HepG2 (cell line): Measurements from ENCODE around the gene CKLF. TPM values are rescaled to one million over a fixed set of nuclear protein-coding genes. Genes with fewer than 3 reads are reported as not detected.

Experiments
- AKAP8 ChIP-seq: sonication (generic); formaldehyde crosslinking; IDR thresholded peaks from 2 replicates; pipeline ENCODE4 v1.5.1; 2020; ENCODE audit warnings: mild to moderate bottlenecking, missing genetic modification reagents
- BCL6 ChIP-seq: IDR thresholded peaks from 2 replicates; pipeline ENCODE4 v1.6.1; 2016; ENCODE audit warnings: missing genetic modification reagents, missing compliant biosample characterization
- EED ChIP-seq: sonication (generic); formaldehyde crosslinking; IDR thresholded peaks from 2 replicates; pipeline ENCODE4 v1.5.0; 2020; ENCODE audit warnings: mild to moderate bottlenecking, missing genetic modification reagents
- FOSL2 ChIP-seq: sonication (generic); formaldehyde crosslinking; IDR thresholded peaks from 2 replicates; pipeline ENCODE4 v1.4.0; 2020; ENCODE audit warnings: missing genetic modification reagents
- HNRNPK ChIP-seq: fragments of 200-400 bp; formaldehyde crosslinking; IDR thresholded peaks from 2 replicates; pipeline ENCODE4 v1.6.1; 2018; ENCODE audit warnings: low read length, low read depth, moderate library complexity, mild to moderate bottlenecking; ENCODE audit not compliant: poor library complexity, severe bottlenecking
- NR2F2 ChIP-seq: IDR thresholded peaks from 2 replicates; pipeline ENCODE4 v1.6.1; 2012; ENCODE audit warnings: low read depth, inconsistent platforms, borderline replicate concordance
- NRL ChIP-seq: sonication (generic); formaldehyde crosslinking; IDR thresholded peaks from 2 replicates; pipeline ENCODE4 v1.5.0; 2020; ENCODE audit warnings: missing genetic modification reagents, mild to moderate bottlenecking, moderate library complexity, borderline replicate concordance
- POGK ChIP-seq: sonication (generic); formaldehyde crosslinking; conservative IDR thresholded peaks from 2 replicates; pipeline ENCODE4 v1.8.0; 2022; ENCODE audit warnings: mild to moderate bottlenecking, moderate library complexity, missing genetic modification reagents
- PRDM10 ChIP-seq: sonication (generic); formaldehyde crosslinking; IDR thresholded peaks from 2 replicates; pipeline ENCODE4 v1.4.0; 2020; ENCODE audit warnings: low read depth, missing genetic modification reagents
- RORA ChIP-seq: sonication (generic); formaldehyde crosslinking; IDR thresholded peaks from 2 replicates; pipeline ENCODE4 v1.5.0; 2020; ENCODE audit warnings: mild to moderate bottlenecking, missing genetic modification reagents, moderate library complexity
- STAG1 ChIP-seq: sonication (generic); formaldehyde crosslinking; IDR thresholded peaks from 2 replicates; pipeline ENCODE4 v1.4.0; 2020; ENCODE audit warnings: missing genetic modification reagents
- TOPORS ChIP-seq: sonication (generic); formaldehyde crosslinking; IDR thresholded peaks from 2 replicates; pipeline ENCODE4 v1.8.0; 2023; ENCODE audit warnings: mild to moderate bottlenecking, missing genetic modification reagents
- ZFX ChIP-seq: sonication (generic); formaldehyde crosslinking; IDR thresholded peaks from 2 replicates; pipeline ENCODE4 v1.4.0; 2020; ENCODE audit warnings: mild to moderate bottlenecking, low read depth, missing genetic modification reagents, moderate library complexity
- ZNF296 ChIP-seq: sonication (generic); formaldehyde crosslinking; conservative IDR thresholded peaks from 2 replicates; pipeline ENCODE4 v1.5.0; 2020; ENCODE audit warnings: mild to moderate bottlenecking, missing genetic modification reagents
- ZNF503 ChIP-seq: sonication (generic); formaldehyde crosslinking; IDR thresholded peaks from 2 replicates; pipeline ENCODE4 v1.4.0; 2020; ENCODE audit warnings: missing genetic modification reagents
- ZNF816 ChIP-seq: sonication (generic); formaldehyde crosslinking; IDR thresholded peaks from 2 replicates; pipeline ENCODE4 v1.8.0; 2022; ENCODE audit warnings: missing genetic modification reagents, mild to moderate bottlenecking, borderline replicate concordance
- polyA plus RNA-seq, 8 experiments: library from polyadenylated mRNA; depleted of rRNA in 3 of 8; stranded (reverse) in 7 of 8; unstranded in 1 of 8; fragments of >200 nt; fragmentation: Illumina TruSeq in 4 of 8; extraction: Trizol in 4 of 8; gene quantifications; 2 replicates each; pipeline versions ENCODE4 v1.2.1 to v1.2.3, GENCODE V29; 2011 to 2016; ENCODE audit warnings: low read depth in 4 of 8, missing spikeins in 1 of 8, mixed read lengths in 1 of 8; ENCODE audit not compliant: insufficient read depth in 1 of 8
- total RNA-seq, 5 experiments: library from RNA; depleted of rRNA; stranded (reverse); fragments of >200 nt; fragmentation: Illumina TruSeq; extraction: Trizol; gene quantifications; 2 replicates each; pipeline ENCODE4 v1.2.3, GENCODE V29; 2016; ENCODE audit warnings: low read depth in 1 of 5
- TF ChIP-seq, protein P1 (sequence below): sonication (generic); formaldehyde crosslinking; IDR thresholded peaks from 2 replicates; pipeline ENCODE4; 2020; ENCODE audit warnings: missing genetic modification reagents, mild to moderate bottlenecking, borderline replicate concordance

CKLF gene
- total and polyA plus RNA-seq, 2 of the 13 experiments (the other 11 are each of a cell fraction or from before 2014, with no cell fraction given) = 120 to 167 TPM

DNA sequence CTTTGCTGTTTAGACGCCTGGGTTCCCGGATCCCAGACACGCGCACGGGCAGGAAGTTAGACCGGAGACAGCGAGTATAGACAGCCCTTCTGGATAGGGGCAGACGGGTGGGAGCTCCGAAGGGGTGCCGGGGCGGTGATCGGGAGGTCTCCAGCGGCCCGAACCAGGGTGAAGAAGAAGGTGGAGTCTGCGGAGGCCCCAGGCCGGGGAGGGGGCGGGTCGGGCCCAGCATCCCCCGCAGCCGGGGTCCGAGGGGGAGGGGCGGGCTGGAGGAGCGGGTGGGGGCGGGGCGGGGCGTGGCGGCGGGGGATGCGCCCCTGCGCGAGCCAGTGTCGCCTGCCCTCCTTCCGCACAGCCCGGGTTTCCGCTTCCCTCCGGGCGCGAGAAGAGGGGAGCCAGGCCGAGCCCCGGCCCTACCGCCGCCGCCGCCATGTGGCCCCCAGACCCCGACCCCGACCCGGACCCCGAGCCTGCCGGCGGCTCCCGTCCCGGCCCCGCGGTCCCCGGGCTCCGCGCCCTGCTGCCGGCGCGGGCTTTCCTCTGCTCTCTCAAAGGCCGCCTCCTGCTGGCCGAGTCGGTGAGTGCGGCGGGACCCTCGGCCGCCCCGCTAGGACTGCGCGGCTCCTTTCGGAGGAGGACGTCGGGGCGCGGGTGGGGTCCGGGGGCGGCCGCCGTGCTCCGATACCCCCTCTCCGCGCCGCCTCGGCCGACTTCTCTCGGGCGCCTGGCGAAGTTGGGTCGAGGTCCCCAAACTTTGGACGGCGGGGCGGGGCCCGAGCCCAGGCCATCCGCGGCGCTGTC is 52.2 kb downstream of the CKLF start, which contains the start of gene CMTM3 (continued):
- 0 out of 2 replicates have a peak, but pooled peaks have one; percentile 1 for TF ChIP-seq POGK (CRISPR knock-in tag)
- no peak for TF ChIP-seq RORA (CRISPR knock-in tag)
- peak; percentile 32 for TF ChIP-seq HNRNPK
- TF ChIP-seq ZFX (CRISPR knock-in tag) = peak; percentile 61
- TF ChIP-seq, protein P1, sequence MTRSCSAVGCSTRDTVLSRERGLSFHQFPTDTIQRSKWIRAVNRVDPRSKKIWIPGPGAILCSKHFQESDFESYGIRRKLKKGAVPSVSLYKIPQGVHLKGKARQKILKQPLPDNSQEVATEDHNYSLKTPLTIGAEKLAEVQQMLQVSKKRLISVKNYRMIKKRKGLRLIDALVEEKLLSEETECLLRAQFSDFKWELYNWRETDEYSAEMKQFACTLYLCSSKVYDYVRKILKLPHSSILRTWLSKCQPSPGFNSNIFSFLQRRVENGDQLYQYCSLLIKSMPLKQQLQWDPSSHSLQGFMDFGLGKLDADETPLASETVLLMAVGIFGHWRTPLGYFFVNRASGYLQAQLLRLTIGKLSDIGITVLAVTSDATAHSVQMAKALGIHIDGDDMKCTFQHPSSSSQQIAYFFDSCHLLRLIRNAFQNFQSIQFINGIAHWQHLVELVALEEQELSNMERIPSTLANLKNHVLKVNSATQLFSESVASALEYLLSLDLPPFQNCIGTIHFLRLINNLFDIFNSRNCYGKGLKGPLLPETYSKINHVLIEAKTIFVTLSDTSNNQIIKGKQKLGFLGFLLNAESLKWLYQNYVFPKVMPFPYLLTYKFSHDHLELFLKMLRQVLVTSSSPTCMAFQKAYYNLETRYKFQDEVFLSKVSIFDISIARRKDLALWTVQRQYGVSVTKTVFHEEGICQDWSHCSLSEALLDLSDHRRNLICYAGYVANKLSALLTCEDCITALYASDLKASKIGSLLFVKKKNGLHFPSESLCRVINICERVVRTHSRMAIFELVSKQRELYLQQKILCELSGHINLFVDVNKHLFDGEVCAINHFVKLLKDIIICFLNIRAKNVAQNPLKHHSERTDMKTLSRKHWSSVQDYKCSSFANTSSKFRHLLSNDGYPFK (CRISPR knock-in tag) = 0 out of 2 replicates have a peak, but pooled peaks have one; percentile 6
- 0 out of 2 replicates have a peak, but pooled peaks have one; percentile 15 for TF ChIP-seq AKAP8
- TF ChIP-seq PRDM10 (CRISPR knock-in tag) = 0 out of 2 replicates have a peak, but pooled peaks have one; percentile 17
- TF ChIP-seq EED (CRISPR knock-in tag) = 0 out of 2 replicates have a peak, but pooled peaks have one; percentile 5
- peak; percentile 36; the same call in 1 of the 2 replicates for TF ChIP-seq BCL6
- no peak for TF ChIP-seq ZNF296 (CRISPR knock-in tag)
- TF ChIP-seq NRL (CRISPR knock-in tag) = 0 out of 2 replicates have a peak, but pooled peaks have one; percentile 1
- TF ChIP-seq TOPORS = 0 out of 2 replicates have a peak, but pooled peaks have one; percentile 15
- TF ChIP-seq NR2F2 = 0 out of 2 replicates have a peak, but pooled peaks have one; percentile 8
- 0 out of 2 replicates have a peak, but pooled peaks have one; percentile 21 for TF ChIP-seq ZNF503 (CRISPR knock-in tag)
- no peak for TF ChIP-seq ZNF816
- TF ChIP-seq STAG1 (CRISPR knock-in tag) = peak; percentile 40
- TF ChIP-seq FOSL2 (CRISPR knock-in tag) = peak; percentile 31; the same call in 1 of the 2 replicates
